HL-60 (cell line): Measurements from ENCODE around the gene TNIK.

ENCODE experiments used
- POLR2AphosphoS5 ChIP-seq: IDR thresholded peaks from 2 replicates; pipeline ENCODE4 v1.6.1; 2012; ENCODE audit warnings: low read depth
- TF ChIP-seq, protein P1 (sequence below): IDR thresholded peaks from one replicate; pipeline ENCODE4 v1.5.1; 2011; ENCODE audit warnings: low read length, control low read depth, inconsistent platforms; ENCODE audit not compliant: insufficient read depth

DNA sequence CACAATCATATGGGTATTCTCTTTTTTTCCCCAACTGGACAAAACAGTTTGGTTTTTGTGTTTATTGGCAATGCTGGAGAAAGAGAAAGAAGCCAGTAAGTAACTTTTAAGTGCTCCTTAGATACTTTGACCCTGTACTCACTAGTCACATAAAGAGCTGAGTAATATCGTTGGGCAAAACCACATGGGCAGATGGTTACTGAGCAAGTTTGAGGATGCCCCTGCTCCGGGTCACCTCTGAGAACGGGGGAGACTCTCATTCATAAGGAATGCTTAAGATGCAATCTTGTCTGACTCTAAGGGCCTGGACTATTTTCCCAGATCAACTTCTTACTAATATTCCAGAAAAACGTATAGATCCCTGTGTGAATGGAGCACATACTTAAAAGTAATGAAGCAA lies 327.3 kb downstream of the TNIK start:
- no peak for TF ChIP-seq POLR2AphosphoS5
- TF ChIP-seq, protein P1, sequence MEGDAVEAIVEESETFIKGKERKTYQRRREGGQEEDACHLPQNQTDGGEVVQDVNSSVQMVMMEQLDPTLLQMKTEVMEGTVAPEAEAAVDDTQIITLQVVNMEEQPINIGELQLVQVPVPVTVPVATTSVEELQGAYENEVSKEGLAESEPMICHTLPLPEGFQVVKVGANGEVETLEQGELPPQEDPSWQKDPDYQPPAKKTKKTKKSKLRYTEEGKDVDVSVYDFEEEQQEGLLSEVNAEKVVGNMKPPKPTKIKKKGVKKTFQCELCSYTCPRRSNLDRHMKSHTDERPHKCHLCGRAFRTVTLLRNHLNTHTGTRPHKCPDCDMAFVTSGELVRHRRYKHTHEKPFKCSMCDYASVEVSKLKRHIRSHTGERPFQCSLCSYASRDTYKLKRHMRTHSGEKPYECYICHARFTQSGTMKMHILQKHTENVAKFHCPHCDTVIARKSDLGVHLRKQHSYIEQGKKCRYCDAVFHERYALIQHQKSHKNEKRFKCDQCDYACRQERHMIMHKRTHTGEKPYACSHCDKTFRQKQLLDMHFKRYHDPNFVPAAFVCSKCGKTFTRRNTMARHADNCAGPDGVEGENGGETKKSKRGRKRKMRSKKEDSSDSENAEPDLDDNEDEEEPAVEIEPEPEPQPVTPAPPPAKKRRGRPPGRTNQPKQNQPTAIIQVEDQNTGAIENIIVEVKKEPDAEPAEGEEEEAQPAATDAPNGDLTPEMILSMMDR = no peak
